ENCODE data around the gene TTF2. TPM values are rescaled to one million over a fixed set of nuclear protein-coding genes. Genes with fewer than 3 reads are reported as not detected.
A peak's percentile ranks its signal among the peaks of the same experiment; 100 is the strongest.

The TTF2 gene
- total and polyA plus RNA-seq, 2 of the 8 experiments (the other 6 are each of a cell fraction or from before 2014, with no cell fraction given): 16.9 to 89.6 TPM

DNA sequence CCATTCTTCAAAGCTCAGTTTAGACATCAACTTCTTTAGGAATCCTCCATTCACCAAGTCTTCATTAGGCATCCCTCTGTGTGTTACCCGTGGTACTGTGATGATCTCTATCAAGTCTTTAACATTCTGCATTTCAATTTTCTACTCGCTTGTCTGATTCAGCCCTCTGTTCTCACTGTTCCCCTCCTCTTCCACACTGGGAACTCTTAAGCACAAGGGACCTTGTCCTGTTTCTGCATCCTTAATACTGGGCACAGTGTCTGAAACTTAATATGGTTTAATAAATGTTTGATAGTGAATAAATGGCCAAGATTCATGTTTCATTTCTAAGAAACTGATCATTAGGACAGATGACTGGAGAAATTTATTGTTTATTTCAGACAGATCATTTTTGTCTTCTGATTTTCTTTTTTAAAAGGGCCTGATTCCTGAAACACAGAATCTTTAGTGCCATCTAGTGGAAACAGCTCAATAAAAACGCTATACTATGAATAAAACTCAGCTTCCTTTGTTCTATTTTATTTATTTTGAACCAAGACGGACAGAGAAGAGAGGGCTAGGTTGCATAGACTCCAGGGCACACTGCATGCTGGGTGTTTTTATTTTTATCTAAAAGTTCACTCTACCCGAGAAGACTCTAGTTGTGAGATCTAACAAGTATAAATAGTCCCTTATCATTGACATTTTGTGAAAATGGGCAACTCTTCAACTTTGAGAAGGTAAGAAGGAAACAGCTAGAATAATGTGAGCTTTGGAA is 68.4 kb downstream of the TTF2 start:
- H2BK20ac ChIP-seq (ENCODE audit: low read length): no peak overlapping the region
- no peak overlapping the region for H3K23ac ChIP-seq (ENCODE audit: insufficient read length)
- no peak overlapping the region for H3K9ac ChIP-seq (replicated peaks in 1 of 4; ENCODE audit: extremely low read depth in 1 of 4, low read depth in 3 of 4, low read length in 3 of 4)
- CTCF ChIA-PET (ENCODE audit: partially characterized antibody): interaction anchor here (0.7 to 13.2 kb wide), 43 partner anchors 9 to 390 kb away, joined by 3 to 114 read pairs (median 4); partner anchors contain the start of gene TTF2
- no peak overlapping the region for H2BK120ac ChIP-seq (replicated peaks; ENCODE audit: low read depth, low read length)
- no peaks in the 10 kb centered on the region for H3K9me3 ChIP-seq (ENCODE audit: insufficient read depth in 2 of 2, low read depth in 1 of 2, low read length in 1 of 2)
- H3K27ac ChIP-seq (ENCODE audit: low read depth, low read length): no peak overlapping the region
- FAIRE-seq: no peak
- H3K79me1 ChIP-seq (ENCODE audit: low read depth, low read length): no peaks in the 10 kb centered on the region
- no peak overlapping the region for H3K4me2 ChIP-seq (ENCODE audit: insufficient read depth in 1 of 2, low read depth in 2 of 2, low read length in 2 of 2)
- no peak overlapping the region for H3K56ac ChIP-seq (replicated peaks; ENCODE audit: insufficient read length, low read depth, low read length)
- H3K4me3 ChIP-seq (ENCODE audit: extremely low read depth in 1 of 4, insufficient read depth in 2 of 4, low read depth in 3 of 4, low read length in 4 of 4): no peak overlapping the region
- H4K20me1 ChIP-seq (replicated peaks in 1 of 2; ENCODE audit: control insufficient read depth in 1 of 2, insufficient read depth in 2 of 2, low read length in 2 of 2): no peaks in the 10 kb centered on the region
- no peak for DNase-seq (ENCODE audit: low read depth in 1 of 2, low spot score in 2 of 2)
- H3K79me2 ChIP-seq (ENCODE audit: control insufficient read depth in 1 of 2, insufficient read depth in 2 of 2, low read length in 2 of 2): no peaks in the 10 kb centered on the region
- peaks cover 0 to 4% (median 1%) of the 10 kb centered on the region in 4 experiments; a peak in 2 of 7 replicates for H3K4me1 ChIP-seq (replicated peaks in 1 of 4; ENCODE audit: control insufficient read depth in 3 of 4, insufficient read depth in 4 of 4, low read length in 3 of 4)
- H4K5ac ChIP-seq (ENCODE audit: insufficient read length, low read depth, low read length): no peak overlapping the region
- H3K14ac ChIP-seq (ENCODE audit: insufficient read length): no peak overlapping the region
- no peak overlapping the region for H2BK5ac ChIP-seq (ENCODE audit: low read depth, low read length)
- no peak overlapping the region for H4K91ac ChIP-seq (replicated peaks; ENCODE audit: insufficient read length, low read length)
- TF ChIP-seq, protein P1, sequence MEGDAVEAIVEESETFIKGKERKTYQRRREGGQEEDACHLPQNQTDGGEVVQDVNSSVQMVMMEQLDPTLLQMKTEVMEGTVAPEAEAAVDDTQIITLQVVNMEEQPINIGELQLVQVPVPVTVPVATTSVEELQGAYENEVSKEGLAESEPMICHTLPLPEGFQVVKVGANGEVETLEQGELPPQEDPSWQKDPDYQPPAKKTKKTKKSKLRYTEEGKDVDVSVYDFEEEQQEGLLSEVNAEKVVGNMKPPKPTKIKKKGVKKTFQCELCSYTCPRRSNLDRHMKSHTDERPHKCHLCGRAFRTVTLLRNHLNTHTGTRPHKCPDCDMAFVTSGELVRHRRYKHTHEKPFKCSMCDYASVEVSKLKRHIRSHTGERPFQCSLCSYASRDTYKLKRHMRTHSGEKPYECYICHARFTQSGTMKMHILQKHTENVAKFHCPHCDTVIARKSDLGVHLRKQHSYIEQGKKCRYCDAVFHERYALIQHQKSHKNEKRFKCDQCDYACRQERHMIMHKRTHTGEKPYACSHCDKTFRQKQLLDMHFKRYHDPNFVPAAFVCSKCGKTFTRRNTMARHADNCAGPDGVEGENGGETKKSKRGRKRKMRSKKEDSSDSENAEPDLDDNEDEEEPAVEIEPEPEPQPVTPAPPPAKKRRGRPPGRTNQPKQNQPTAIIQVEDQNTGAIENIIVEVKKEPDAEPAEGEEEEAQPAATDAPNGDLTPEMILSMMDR (IDR thresholded peaks at IDR 0.05; ENCODE audit: control extremely low read depth in 1 of 3, insufficient read depth in 1 of 3, low read depth in 1 of 3, low read length in 3 of 3): peak in 1 of 3 experiments; percentile 31; a peak in 2 of 4 replicates
- TF ChIP-seq ASH2L (IDR thresholded peaks at IDR 0.05; ENCODE audit: low read length) (no peak), HDAC2 (IDR thresholded peaks at IDR 0.05; ENCODE audit: borderline replicate concordance in 1 of 2, low read depth in 2 of 2, low read length in 2 of 2) (no peak), RAD21 (IDR thresholded peaks at IDR 0.05 in 1 of 2, conservative IDR thresholded peaks at IDR 0.05 in 1 of 2; ENCODE audit: low read depth in 2 of 2, low read length in 2 of 2) (peak; percentile 28 to 30), SP4 (IDR thresholded peaks at IDR 0.05; ENCODE audit: low read length) (no peak), CHD1 (IDR thresholded peaks at IDR 0.05; ENCODE audit: low read depth, low read length) (no peak)
- no peak overlapping the region for H2BK15ac ChIP-seq (ENCODE audit: low read length)
- no peak overlapping the region; the same call in 1 of the 2 replicates for H3K18ac ChIP-seq (ENCODE audit: extremely low read depth, low read length)
- POLR2A ChIA-PET (ENCODE audit: partially characterized antibody): interaction anchor here (0.8 to 1.4 kb wide), 3 partner anchors 69 to 239 kb away, joined by 3 to 5 read pairs (median 3); partner anchors contain the start of gene TTF2
- 44% methylated on average over 5 of the region's 5 CpGs; no CpG with 5 or more reads in 1 of the 2 experiments for WGBS, 2 experiments (ENCODE audit: extremely low coverage in 1 of 2, insufficient coverage in 1 of 2, insufficient read length in 1 of 2, insufficient replicate concordance in 2 of 2, low coverage in 1 of 2, low lambda C conversion rate in 2 of 2, missing lambda C conversion rate in 1 of 2)
- no peak overlapping the region for H3K4ac ChIP-seq (replicated peaks; ENCODE audit: insufficient read length, low read depth, low read length)
- no peak overlapping the region for H2BK12ac ChIP-seq (ENCODE audit: low read depth, low read length)
- H2AFZ ChIP-seq (ENCODE audit: low read length): no peak overlapping the region
- no peaks in the 10 kb centered on the region for H3K23me2 ChIP-seq (ENCODE audit: low read depth, low read length)
- H2AK5ac ChIP-seq (ENCODE audit: low read depth, low read length): no peak overlapping the region
- no peak overlapping the region for H4K8ac ChIP-seq (ENCODE audit: extremely low read depth, insufficient read depth, low read length)
- no peaks in the 10 kb centered on the region; a peak in 1 of 7 replicates for H3K27me3 ChIP-seq (replicated peaks in 1 of 4; ENCODE audit: control insufficient read depth in 3 of 4, extremely low read depth in 1 of 4, insufficient read depth in 3 of 4, low read length in 3 of 4)
- H3K36me3 ChIP-seq (ENCODE audit: control insufficient read depth in 2 of 4, insufficient read depth in 4 of 4, low read length in 3 of 4): no peaks in the 10 kb centered on the region
